ENCODE data around the gene TROAP.

GRCh38 chr12:49366652-49367380 is 43.8 kb downstream of the TROAP start:
- TF ChIP-seq SMARCB1 (IDR thresholded peaks at IDR 0.05; ENCODE audit: insufficient read length, low read depth) (no peak), ATF3 (IDR thresholded peaks at IDR 0.05) (no peak), ATF3 (CRISPR knock-in tag; conservative IDR thresholded peaks at IDR 0.05) (no peak), MAZ (CRISPR knock-in tag; conservative IDR thresholded peaks at IDR 0.05 in 1 of 2, IDR thresholded peaks at IDR 0.05 in 1 of 2) (peak; percentile 55 to 71; a peak in 3 of 4 replicates), POLR2A (conservative IDR thresholded peaks at IDR 0.05) (peak; percentile 97), ZNF696 (CRISPR knock-in tag; conservative IDR thresholded peaks at IDR 0.05) (no peak), MTF1 (CRISPR knock-in tag; IDR thresholded peaks at IDR 0.05; ENCODE audit: borderline replicate concordance) (no peak), E2F1 (CRISPR knock-in tag; IDR thresholded peaks at IDR 0.05) (peak; percentile 89), UBTF (IDR thresholded peaks at IDR 0.05; ENCODE audit: borderline replicate concordance in 1 of 2, low read depth in 2 of 2, low read length in 2 of 2) (peak; percentile 32 to 69; a peak in 3 of 4 replicates), RBM17 (IDR thresholded peaks at IDR 0.05; ENCODE audit: borderline replicate concordance, low read depth, low read length) (no peak), MYBL2 (IDR thresholded peaks at IDR 0.05; ENCODE audit: low read depth) (no peak), MYBL2 (CRISPR knock-in tag; IDR thresholded peaks at IDR 0.05; ENCODE audit: borderline replicate concordance) (no peak), POLR2AphosphoS5 (IDR thresholded peaks at IDR 0.05; ENCODE audit: control insufficient read depth, insufficient read depth, low read depth, low read length) (peak; percentile 71), EHMT2 (IDR thresholded peaks at IDR 0.05) (no peak)

Measured in K562 (cell line).